OCI-LY3 (cell line): ENCODE results near the gene ACSL3.
"Not testable (repeated sequence)": the region's sequence is repeated elsewhere in the genome, so short reads cannot be mapped to it uniquely, and the experiment has no call there.

Experiments
- H2AFZ ChIP-seq: fragments of 200-600, 300-600 bp; shearing (Covaris generic); 2 replicates; pipeline ENCODE4 v1.6.0; 2014; ENCODE audit warnings: antibody characterized with exemption, low read depth, low read length
- H3K27ac ChIP-seq: fragments of 200-600, 300-600 bp; sonication (generic); 2 replicates; pipeline ENCODE4 v1.5.1; 2014; ENCODE audit warnings: mild to moderate bottlenecking, low read length, moderate library complexity, mixed read lengths
- H3K27me3 ChIP-seq: fragments of 200-600, 300-600 bp; sonication (generic); 2 replicates; pipeline ENCODE4 v1.6.1; 2014; ENCODE audit warnings: low read depth, low read length, mixed read lengths
- H3K36me3 ChIP-seq: fragments of 200-600, 300-600 bp; sonication (generic); replicated peaks from 2 replicates; pipeline ENCODE3; 2014; ENCODE audit warnings: low read depth, low read length, mixed read lengths
- H3K4me1 ChIP-seq: fragments of 300-600, 200-600 bp; sonication (generic); 2 replicates; pipeline ENCODE4 v1.6.1; 2014; ENCODE audit warnings: low read length, mixed read lengths
- H3K4me2 ChIP-seq: fragments of 200-600, 300-600 bp; sonication (generic); 2 replicates; pipeline ENCODE4 v1.6.1; 2014; ENCODE audit warnings: low read length, mixed read lengths
- H3K4me3 ChIP-seq: fragments of 300-600, 200-600 bp; sonication (generic); 2 replicates; pipeline ENCODE4 v1.5.1; 2014; ENCODE audit warnings: antibody characterized with exemption, mild to moderate bottlenecking, low read length, moderate library complexity
- H3K79me2 ChIP-seq: fragments of 300-600, 200-600 bp; shearing (Covaris generic); 2 replicates; pipeline ENCODE4 v1.6.1; 2014; ENCODE audit warnings: mild to moderate bottlenecking, low read length, mixed read lengths
- H3K9ac ChIP-seq: fragments of 300-600, 200-600 bp; shearing (Covaris generic); 2 replicates; pipeline ENCODE4 v1.6.0; 2014; ENCODE audit warnings: mild to moderate bottlenecking, low read length, moderate library complexity
- H3K9me3 ChIP-seq: fragments of 200-600, 300-600 bp; shearing (Covaris generic); 2 replicates; pipeline ENCODE4 v1.6.1; 2014; ENCODE audit warnings: low read length, mixed read lengths; ENCODE audit not compliant: insufficient read depth
- H4K20me1 ChIP-seq: fragments of 200-600, 300-600 bp; sonication (generic); 2 replicates; pipeline ENCODE4 v1.6.1; 2016; ENCODE audit warnings: low read length, mixed read lengths; ENCODE audit not compliant: insufficient read depth
- CTCF ChIP-seq: fragments of 200-600, 300-600 bp; sonication (generic); IDR thresholded peaks from 2 replicates; pipeline ENCODE4 v1.5.1; 2014; ENCODE audit warnings: antibody characterized with exemption, low read length, low read depth
- EZH2phosphoT487 ChIP-seq: fragments of 200-600 bp; shearing (Covaris generic); IDR thresholded peaks from 2 replicates; pipeline ENCODE4 v1.6.1; 2018; ENCODE audit warnings: antibody characterized with exemption, mixed run types, low read depth

Gene ACSL3

GRCh38 chr2:222866358-222866960, 5.6 kb downstream of the ACSL3 start:
- H3K4me1 ChIP-seq = peaks cover 22% of the 10 kb centered on the region
- H3K9ac ChIP-seq = no peak overlapping the region
- no peaks in the 10 kb centered on the region for H3K27me3 ChIP-seq
- no peak overlapping the region for H2AFZ ChIP-seq
- TF ChIP-seq CTCF = no peak
- TF ChIP-seq EZH2phosphoT487 = no peak
- no peak overlapping the region for H3K27ac ChIP-seq
- no peak overlapping the region for H3K4me3 ChIP-seq
- H3K36me3 ChIP-seq = no peaks in the 10 kb centered on the region
- peaks cover 94% of the 10 kb centered on the region for H4K20me1 ChIP-seq
- no peaks in the 10 kb centered on the region for H3K9me3 ChIP-seq
- peaks cover 99% of the 10 kb centered on the region for H3K79me2 ChIP-seq
- H3K4me2 ChIP-seq = no peak overlapping the region

- H3K9me3 ChIP-seq, H3K36me3 ChIP-seq, H3K27me3 ChIP-seq, H3K27ac ChIP-seq, H3K9ac ChIP-seq, H3K4me2 ChIP-seq, H3K4me3 ChIP-seq, H2AFZ ChIP-seq: not testable (repeated sequence)
- peaks cover 11% of the 10 kb centered on the region for H3K4me1 ChIP-seq
- peaks cover 86% of the 10 kb centered on the region for H4K20me1 ChIP-seq
- peaks cover 98% of the 10 kb centered on the region for H3K79me2 ChIP-seq
Observed at GRCh38 chr2:222868560-222869251, 7.9 kb downstream of the ACSL3 start.

GRCh38 chr2:222869252-222869560, 8.4 kb downstream of the ACSL3 start:
- Histone ChIP-seq H3K36me3 (no peaks in the 10 kb centered on the region), H3K9me3 (no peaks in the 10 kb centered on the region), H3K27ac (no peak overlapping the region), H3K4me1 (peaks cover 11% of the 10 kb centered on the region), H3K79me2 (peaks cover 98% of the 10 kb centered on the region), H3K9ac (no peak overlapping the region), H3K27me3 (no peaks in the 10 kb centered on the region), H2AFZ (no peak overlapping the region), H3K4me3 (no peak overlapping the region), H4K20me1 (peaks cover 81% of the 10 kb centered on the region), H3K4me2 (no peak overlapping the region; the same call in 1 of the 2 replicates)
- TF ChIP-seq EZH2phosphoT487 (no peak), CTCF (no peak)

GRCh38 chr2:222871291-222871690, 10.5 kb downstream of the ACSL3 start:
- Histone ChIP-seq H2AFZ (no peak overlapping the region), H3K27ac (no peak overlapping the region), H3K9me3 (no peaks in the 10 kb centered on the region), H3K27me3 (no peaks in the 10 kb centered on the region), H3K4me2 (no peak overlapping the region), H3K36me3 (no peaks in the 10 kb centered on the region), H3K9ac (no peak overlapping the region), H3K4me1 (peaks cover 11% of the 10 kb centered on the region), H3K4me3 (no peak overlapping the region), H4K20me1 (peaks cover 78% of the 10 kb centered on the region), H3K79me2 (peaks cover 98% of the 10 kb centered on the region)
- TF ChIP-seq CTCF = no peak
- TF ChIP-seq EZH2phosphoT487 = no peak
